ENCODE measurements around the gene NCAM1.

NCAM1 gene

GRCh38 chr11:113168354-113169342 is 207.4 kb downstream of the NCAM1 start:
- H3K9me3 ChIP-seq: no peaks in the 10 kb centered on the region
- no peaks in the 10 kb centered on the region for H3K36me3 ChIP-seq
- peak overlapping the region; percentile 10 for H3K4me3 ChIP-seq (ENCODE audit: low read depth, low read length)
- no peak for DNase-seq
- H3K4me1 ChIP-seq: peaks cover 37% of the 10 kb centered on the region
- H3K27me3 ChIP-seq: no peaks in the 10 kb centered on the region
- no peak for TF ChIP-seq CTCF (IDR thresholded peaks at IDR 0.05; ENCODE audit: low read depth, low read length)

- H3K4me3 ChIP-seq (ENCODE audit: low read depth, low read length): no peak overlapping the region
- TF ChIP-seq CTCF (IDR thresholded peaks at IDR 0.05; ENCODE audit: low read depth, low read length): no peak
- no peaks in the 10 kb centered on the region for H3K36me3 ChIP-seq
- peaks cover 49% of the 10 kb centered on the region for H3K4me1 ChIP-seq
- no peak for DNase-seq
- H3K27me3 ChIP-seq: no peaks in the 10 kb centered on the region
- no peaks in the 10 kb centered on the region for H3K9me3 ChIP-seq
Measured at GRCh38 chr11:113172382-113172951, 211.2 kb downstream of the NCAM1 start.

- Histone ChIP-seq H3K36me3 (no peaks in the 10 kb centered on the region), H3K27me3 (no peaks in the 10 kb centered on the region), H3K9me3 (no peaks in the 10 kb centered on the region), H3K4me1 (peaks cover 43% of the 10 kb centered on the region), H3K4me3 (ENCODE audit: low read depth, low read length) (no peak overlapping the region)
- no peak for DNase-seq
- no peak for TF ChIP-seq CTCF (IDR thresholded peaks at IDR 0.05; ENCODE audit: low read depth, low read length)
Measured at GRCh38 chr11:113173126-113173525, 211.9 kb downstream of the NCAM1 start.

- Histone ChIP-seq H3K9me3 (no peaks in the 10 kb centered on the region), H3K36me3 (no peaks in the 10 kb centered on the region), H3K4me1 (peaks cover 41% of the 10 kb centered on the region), H3K4me3 (ENCODE audit: low read depth, low read length) (no peak overlapping the region), H3K27me3 (no peaks in the 10 kb centered on the region)
- TF ChIP-seq CTCF (IDR thresholded peaks at IDR 0.05; ENCODE audit: low read depth, low read length): no peak
- no peak for DNase-seq
Measured at GRCh38 chr11:113174882-113175281, 213.7 kb downstream of the NCAM1 start.

- TF ChIP-seq CTCF (IDR thresholded peaks at IDR 0.05; ENCODE audit: low read depth, low read length): no peak
- Histone ChIP-seq H3K9me3 (no peaks in the 10 kb centered on the region), H3K4me3 (ENCODE audit: low read depth, low read length) (no peak overlapping the region), H3K36me3 (no peaks in the 10 kb centered on the region), H3K27me3 (no peaks in the 10 kb centered on the region), H3K4me1 (peaks cover 34% of the 10 kb centered on the region)
- no peak for DNase-seq
Measured at GRCh38 chr11:113176599-113177360, 215.6 kb downstream of the NCAM1 start.

Data from BE2C (cell line).